GM12892 (cell line): ENCODE results near the gene NTRK3.

Source experiments
- POLR2A ChIP-seq: IDR thresholded peaks from 2 replicates; pipeline ENCODE4 v1.6.1; 2011; ENCODE audit warnings: low read depth, low read length, control low read depth
- POLR2AphosphoS5 ChIP-seq: IDR thresholded peaks from 2 replicates; pipeline ENCODE4 v1.6.1; 2011; ENCODE audit warnings: low read depth, low read length, control low read depth

DNA sequence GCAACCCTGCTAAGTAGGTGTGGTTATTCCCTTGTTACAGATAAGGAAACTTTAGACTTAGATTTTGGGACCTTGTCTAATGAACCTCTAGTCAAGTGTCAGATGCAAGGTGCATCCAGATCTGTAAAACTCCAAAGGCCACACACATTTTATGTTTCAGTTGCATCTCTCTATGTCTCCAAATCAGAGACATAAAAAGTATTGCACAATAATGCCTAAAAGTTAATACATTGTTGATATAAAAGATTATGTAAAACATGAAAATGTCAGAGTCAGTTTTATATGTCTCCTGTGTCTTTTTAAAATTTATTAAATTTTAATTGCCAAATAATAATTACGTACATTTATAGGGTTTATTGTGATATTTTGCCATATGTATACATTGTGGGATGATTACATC lies 408.5 kb downstream of the NTRK3 start:
- no peak for TF ChIP-seq POLR2A
- no peak for TF ChIP-seq POLR2AphosphoS5
